ENCODE results near the gene SPSB3.
"Not testable (repeated sequence)": the region's sequence is repeated elsewhere in the genome, so short reads cannot be mapped to it uniquely, and the experiment has no call there.

Gene SPSB3

DNA sequence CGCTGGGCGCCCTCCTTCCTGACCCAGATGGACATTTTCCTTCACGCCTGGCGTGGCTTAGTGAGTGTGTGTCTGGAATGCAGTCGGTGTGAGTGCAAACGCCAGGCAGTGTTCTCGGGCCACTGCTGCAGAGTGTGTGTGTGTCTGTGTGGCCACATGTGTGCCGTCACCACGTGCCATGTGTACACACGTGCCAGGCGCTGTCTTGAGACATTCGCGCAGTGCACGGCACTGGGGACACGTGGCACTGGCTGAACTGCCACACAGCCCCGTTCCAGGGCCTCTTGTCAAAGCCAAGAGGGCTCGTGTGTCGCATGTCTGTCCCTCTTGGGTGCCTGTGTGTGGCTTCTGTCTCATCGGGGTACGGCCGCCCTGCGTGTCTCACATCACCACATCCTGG is 47.6 kb downstream of the SPSB3 start:
- no peak for DNase-seq

DNA sequence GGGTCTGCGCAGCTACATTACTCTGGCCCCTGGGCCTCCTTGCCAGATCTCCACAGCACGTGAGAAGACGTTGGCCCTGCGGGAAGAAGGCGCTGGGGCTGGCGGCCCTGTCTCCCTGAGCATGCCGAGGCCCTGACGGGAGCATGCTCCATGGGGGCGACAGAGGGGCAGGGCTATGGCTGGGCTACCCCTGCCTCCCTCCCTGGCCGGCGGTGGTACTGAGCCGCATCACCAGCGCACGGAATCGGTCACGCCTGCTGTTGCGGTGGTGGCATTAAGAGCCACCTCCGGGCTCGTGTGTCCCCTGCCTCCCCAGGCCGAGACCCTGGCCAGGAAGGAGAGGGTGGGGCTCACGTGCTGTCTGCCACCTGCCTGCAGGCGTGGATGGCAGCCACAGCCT is 48.2 kb downstream of the SPSB3 start:
- no peak for DNase-seq

DNA sequence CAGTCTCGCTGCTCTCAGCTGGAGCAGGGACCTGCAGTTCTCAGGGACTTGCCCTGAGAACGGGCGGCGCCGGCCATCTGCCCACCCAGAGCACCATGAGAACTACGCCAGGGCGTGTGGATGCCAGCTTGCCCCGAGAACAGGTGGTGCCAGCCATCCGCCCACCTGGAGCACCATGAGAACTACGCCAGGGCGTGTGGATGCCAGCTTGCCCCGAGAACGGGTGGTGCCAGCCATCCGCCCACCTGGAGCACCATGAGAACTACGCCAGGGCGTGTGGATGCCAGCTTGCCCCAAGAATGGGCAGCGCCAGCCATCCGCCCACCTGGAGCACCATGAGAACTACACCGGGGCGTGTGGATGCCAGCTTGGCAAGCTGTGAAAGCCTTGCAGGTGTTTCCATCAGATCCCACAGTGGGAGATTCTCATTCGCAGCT is 49.8 kb downstream of the SPSB3 start:
- DNase-seq = not testable (repeated sequence)

DNA sequence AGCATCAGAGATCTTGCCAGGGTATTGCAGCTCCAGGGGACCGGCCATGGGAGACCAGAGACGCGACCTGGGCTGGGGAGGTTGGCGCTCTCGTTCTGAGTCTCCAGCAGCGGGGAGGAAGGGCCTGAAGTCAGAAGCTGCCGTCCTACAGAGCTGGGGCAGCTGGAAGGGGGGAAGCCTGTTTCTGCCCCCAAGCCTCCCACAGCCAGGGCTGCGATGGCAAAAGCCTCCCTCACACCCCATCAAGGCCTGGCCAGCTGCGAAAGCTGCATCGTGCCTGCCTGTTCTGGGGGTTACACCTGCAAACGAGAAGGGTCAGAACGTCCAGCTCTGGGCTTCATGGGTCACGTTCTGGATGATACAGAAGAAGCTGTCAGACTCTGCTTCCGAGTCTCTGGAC is 50.3 kb downstream of the SPSB3 start:
- DNase-seq = no peak

DNA sequence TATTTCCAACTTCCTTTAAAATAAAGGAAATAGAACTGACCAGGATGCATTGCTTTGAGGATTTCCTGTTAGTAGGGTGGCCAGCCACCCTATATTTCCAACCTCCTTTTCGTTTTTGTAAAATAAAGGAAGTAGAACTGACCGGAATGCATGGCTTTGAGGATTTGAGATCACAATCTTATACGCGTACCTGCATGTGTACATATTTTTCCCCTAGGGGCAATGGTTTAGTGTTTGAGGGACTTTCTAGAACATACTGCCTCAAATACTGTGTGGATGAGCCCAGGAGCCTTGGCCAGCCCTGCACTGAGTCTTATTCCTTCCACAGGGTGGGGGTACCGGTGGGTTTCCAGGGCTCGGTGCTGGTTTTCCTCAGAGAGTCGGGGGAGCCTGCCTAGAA is 50.8 kb downstream of the SPSB3 start:
- DNase-seq = no peak

DNA sequence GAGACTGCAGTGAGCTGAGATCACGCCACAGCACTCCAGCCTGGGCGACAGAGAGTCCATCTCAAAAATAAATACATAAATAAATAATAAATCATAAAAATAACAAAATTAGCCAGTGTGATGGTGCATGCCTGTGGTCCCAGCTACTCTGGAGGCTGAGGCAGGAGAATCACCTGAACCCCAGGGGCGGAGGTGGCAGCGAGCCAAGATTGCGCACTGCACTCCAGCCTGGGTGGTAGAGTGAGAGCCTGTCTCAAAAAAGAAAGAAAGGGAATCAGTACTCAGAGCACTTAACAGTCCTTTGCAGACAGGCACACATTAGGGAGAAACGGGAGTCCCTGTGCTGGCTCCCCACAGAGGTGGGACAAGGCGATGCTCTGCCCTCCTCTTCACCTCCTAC is 51.3 kb downstream of the SPSB3 start:
- no peak for DNase-seq

DNA sequence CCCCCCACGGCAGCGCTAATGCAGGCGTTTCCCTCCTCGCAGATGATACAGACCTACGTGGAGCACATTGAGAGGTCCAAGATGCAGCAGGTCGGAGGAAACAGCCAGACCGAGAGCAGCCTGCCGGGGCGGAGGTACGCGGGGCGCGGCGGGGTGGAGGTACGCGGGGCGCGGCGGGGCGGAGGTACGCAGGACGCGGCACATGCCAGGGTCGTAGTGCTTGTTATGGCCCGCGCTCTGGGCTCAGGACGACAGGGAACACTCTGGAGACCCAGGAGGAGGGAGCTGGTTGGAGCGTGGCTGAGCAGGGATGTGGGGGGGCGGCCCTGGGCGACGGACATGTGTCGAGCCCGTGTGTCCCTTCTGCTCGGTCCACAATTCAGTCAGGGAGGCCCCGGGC is 52.9 kb downstream of the SPSB3 start:
- DNase-seq = no peak

DNA sequence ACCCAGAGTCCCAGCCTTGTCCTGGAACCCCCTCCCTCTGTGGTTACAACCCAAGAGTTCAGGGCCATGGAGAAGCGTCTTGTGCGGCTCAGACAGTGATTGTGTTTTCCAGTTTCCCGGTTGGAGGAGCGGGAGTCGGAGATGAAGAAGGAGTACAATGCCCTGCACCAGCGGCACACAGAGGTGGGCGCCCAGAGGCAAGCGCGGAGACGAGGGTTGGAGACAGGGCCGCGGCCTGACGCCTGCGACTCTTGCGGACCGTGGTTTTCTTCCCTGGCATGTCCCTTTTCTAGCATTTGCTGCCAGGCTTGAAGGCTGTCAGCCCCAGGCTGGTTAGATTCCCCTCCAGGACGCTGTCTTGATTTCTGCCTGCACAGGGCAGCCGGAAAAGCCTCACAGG is 53.3 kb downstream of the SPSB3 start:
- DNase-seq = no peak

DNA sequence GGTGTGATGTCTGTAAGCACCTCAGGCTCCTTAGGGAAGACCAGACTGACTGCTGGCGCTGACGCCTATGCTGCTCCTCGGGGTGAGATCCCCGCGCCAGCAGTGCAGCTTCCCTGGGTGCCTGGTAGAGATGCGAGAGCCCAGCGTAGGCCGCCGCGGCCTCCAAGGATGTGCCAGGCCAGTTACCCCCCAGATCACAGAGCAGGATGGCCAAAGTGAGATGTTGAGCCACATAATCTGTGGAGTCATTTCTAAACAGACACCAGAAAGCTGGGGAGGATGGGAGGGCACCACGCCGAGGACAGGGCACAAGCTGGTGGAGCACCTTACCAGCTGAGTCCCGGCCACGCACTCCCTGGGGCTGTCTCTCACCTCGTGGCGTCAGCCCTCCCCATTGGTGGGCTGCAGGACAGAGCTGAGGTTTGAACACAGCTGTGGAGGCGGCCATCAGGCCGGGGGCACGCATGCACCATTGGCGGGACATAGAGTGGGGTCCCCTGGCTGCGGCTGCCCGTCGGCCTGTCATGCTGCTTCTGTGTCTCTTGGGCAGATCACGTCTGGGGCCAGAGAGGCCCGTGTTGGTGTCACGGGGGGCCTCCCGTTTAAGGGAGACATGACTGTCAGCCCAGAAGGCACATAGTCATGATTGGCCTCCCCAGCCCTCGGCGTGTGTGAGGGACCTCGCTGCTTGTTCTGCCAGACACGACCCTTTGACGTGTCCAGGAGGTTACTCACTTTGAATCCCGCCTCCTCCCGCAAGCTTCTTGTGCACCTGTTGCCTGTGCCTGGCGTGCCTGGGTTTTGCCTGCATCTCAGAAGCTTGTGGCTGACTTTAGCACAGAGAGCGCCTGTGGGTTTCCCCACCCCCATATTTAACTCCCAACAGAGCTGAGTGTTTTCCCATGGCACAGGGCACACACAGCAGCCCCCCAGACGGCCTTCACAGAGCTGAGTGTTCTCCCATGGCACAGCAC is 54.4 kb downstream of the SPSB3 start:
- no peak for DNase-seq
